GM12878 (cell line): ENCODE data around the gene DLX1. TPM values are rescaled to one million over a fixed set of nuclear protein-coding genes. Genes with fewer than 3 reads are reported as not detected.
"Not testable (repeated sequence)": the region's sequence is repeated elsewhere in the genome, so short reads cannot be mapped to it uniquely, and the experiment has no call there.

ENCODE experiments used
- ATAC-seq: fragments of 200-7000 bp; cut with Tn5 transposase; 3 replicates; pipeline ENCODE4 v1.9.1; 2020; ENCODE audit warnings: mild to moderate bottlenecking, moderate library complexity
- BruUV-seq: library from RNA; stranded (reverse); fragments of 400-500 nt; replicated peaks from 2 replicates; lab custom pipeline; 2021; lab: Mats Ljungman, UMichigan
- CTCF ChIA-PET: fragments of 300-600 bp; sonication (Branson Sonifier 250); formaldehyde crosslinking; extraction: SDS; loops from one replicate; lab custom pipeline; 2021; ENCODE audit warnings: inconsistent platforms; lab: Yijun Ruan, JAX
- POLR2A ChIA-PET: fragments of 350-600 bp; formaldehyde crosslinking; extraction: SDS; loops from one replicate; lab custom pipeline; 2021; ENCODE audit warnings: inconsistent platforms; lab: Charles Lee
- RAD21 ChIA-PET: fragments of 300-600 bp; sonication (Branson Sonifier 250); formaldehyde crosslinking; loops from one replicate; lab custom pipeline; 2023; ENCODE audit warnings: antibody characterized with exemption; ENCODE audit not compliant: unreplicated experiment; lab: Charles Lee
- SMC1A ChIA-PET: fragments of 300-600 bp; sonication (Branson Sonifier 250); formaldehyde crosslinking; loops from one replicate; lab custom pipeline; 2023; ENCODE audit not compliant: unreplicated experiment, uncharacterized antibody; lab: Charles Lee
- DNase-seq: peaks from one replicate; pipeline ENCODE4 v3.0.0-alpha.2; 2011; ENCODE audit warnings: low read depth, low spot score
- FAIRE-seq: peaks from 3 replicates; lab custom pipeline; 2011; peaks lifted over from hg19 to GRCh38; lab: Jason Lieb, UNC
- H2AFZ ChIP-seq: 2 replicates; pipeline ENCODE4 v1.6.0; 2011; ENCODE audit warnings: low read depth, low read length, control low read depth; ENCODE audit not compliant: control insufficient read depth
- H3K27ac ChIP-seq: 2 replicates; pipeline ENCODE4 v1.5.1; 2011; ENCODE audit warnings: control low read depth; ENCODE audit not compliant: control insufficient read depth, insufficient read depth
- H3K27me3 ChIP-seq, 2 experiments: replicated peaks in 1 of 2; 2 replicates each; pipeline versions ENCODE4 v1.6.0 to v1.6.1; 2011; ENCODE audit warnings: low read length in 1 of 2; ENCODE audit not compliant: control insufficient read depth in 2 of 2, insufficient read depth in 2 of 2
- H3K36me3 ChIP-seq, 2 experiments: 2 replicates each; pipeline ENCODE4 v1.5.1; 2011; ENCODE audit warnings: low read length in 1 of 2; ENCODE audit not compliant: control insufficient read depth in 2 of 2, insufficient read depth in 2 of 2
- H3K4me1 ChIP-seq: 2 replicates; pipeline ENCODE4 v1.6.1; 2011; ENCODE audit warnings: mild to moderate bottlenecking, low read length, moderate library complexity, mixed read lengths; ENCODE audit not compliant: control insufficient read depth, insufficient read depth
- H3K4me2 ChIP-seq: 2 replicates; pipeline ENCODE4 v1.6.0; 2011; ENCODE audit warnings: control low read depth; ENCODE audit not compliant: control insufficient read depth, insufficient read depth
- H3K4me3 ChIP-seq: fragments of 200-600 bp; sonication (generic); 2 replicates; pipeline ENCODE4 v1.5.1; 2016
- H3K79me2 ChIP-seq: 2 replicates; pipeline ENCODE4 v1.6.0; 2011; ENCODE audit warnings: low read length; ENCODE audit not compliant: control insufficient read depth, insufficient read depth
- H3K9ac ChIP-seq: 2 replicates; pipeline ENCODE4 v1.8.0; 2011; ENCODE audit warnings: low read length, control low read depth, mixed read lengths; ENCODE audit not compliant: control insufficient read depth, insufficient read depth
- H3K9me3 ChIP-seq: replicated peaks from 3 replicates; pipeline ENCODE4 v1.5.1; 2011; ENCODE audit warnings: mild to moderate bottlenecking, low read length; ENCODE audit not compliant: control insufficient read depth, insufficient read depth
- H4K20me1 ChIP-seq: 2 replicates; pipeline ENCODE4 v1.6.0; 2011; ENCODE audit not compliant: control insufficient read depth, insufficient read depth
- CBX3 ChIP-seq: fragments of 200-600 bp; sonication (generic); IDR thresholded peaks from 2 replicates; pipeline ENCODE4 v1.6.1; 2016; ENCODE audit warnings: low read depth, borderline replicate concordance
- NFIC ChIP-seq: IDR thresholded peaks from 2 replicates; pipeline ENCODE4 v1.6.1; 2012; ENCODE audit warnings: low read depth, mild to moderate bottlenecking, inconsistent platforms, low read length, moderate library complexity
- NR2C2 ChIP-seq: IDR thresholded peaks from 2 replicates; pipeline ENCODE4 v1.6.1; 2011; ENCODE audit warnings: borderline replicate concordance, low read depth; ENCODE audit not compliant: control insufficient read depth, insufficient read length
- RUNX3 ChIP-seq: IDR thresholded peaks from 2 replicates; pipeline ENCODE4 v1.6.1; 2012; ENCODE audit warnings: low read length, inconsistent platforms
- TCF7 ChIP-seq: IDR thresholded peaks from 2 replicates; pipeline ENCODE4 v1.6.1; 2014; ENCODE audit warnings: antibody characterized with exemption, borderline replicate concordance
- YY1 ChIP-seq: IDR thresholded peaks from 2 replicates; pipeline ENCODE4 v1.6.1; 2011; ENCODE audit warnings: low read depth, mild to moderate bottlenecking, low read length
- ZNF24 ChIP-seq: fragments of 450-650 bp; IDR thresholded peaks from 2 replicates; pipeline ENCODE4 v1.6.1; 2017; ENCODE audit warnings: antibody characterized with exemption, mild to moderate bottlenecking
- WGBS: methylation state at CpG from one replicate; pipeline ENCODE4 v1.1.6; 2016; ENCODE audit warnings: low lambda C conversion rate; ENCODE audit not compliant: insufficient replicate concordance, insufficient coverage; ENCODE audit errors: missing lambda C conversion rate; 5-methylcytosine and 5-hydroxymethylcytosine counted together
- in situ Hi-C: fragments of 300-500 bp; cut with MboI; formaldehyde crosslinking; loops from 9 replicates; pipeline ENCODE4 v1.14.3; 2018; ENCODE audit warnings: mixed read lengths
- intact Hi-C: fragments of 100-400 bp; cut with micrococcal nuclease; formaldehyde crosslinking; loops from one replicate; pipeline ENCODE4 v1.14.2; 2022; ENCODE audit not compliant: unreplicated experiment
- polyA plus RNA-seq, 11 experiments: library from polyadenylated mRNA; depleted of rRNA in 4 of 11; unstranded in 6 of 11; stranded (reverse) in 5 of 11; fragments of >200 nt; fragmentation: Nextera tagmentation in 4 of 11; fragmentation: Illumina TruSeq in 1 of 11; extraction: Ambion mirVana in 4 of 11; extraction: Trizol in 1 of 11; gene quantifications; 1 replicate in 1 of 11; 2 replicates in 10 of 11; pipeline versions ENCODE4 v1.2.1 to v1.2.3, GENCODE V29; 2011 to 2016; ENCODE audit warnings: inconsistent platforms in 2 of 11, missing spikeins in 2 of 11, low read depth in 1 of 11
- total RNA-seq, 4 experiments: library from RNA; depleted of rRNA in 3 of 4; stranded (reverse); fragments of >200 nt in 3 of 4; fragmentation: Illumina TruSeq in 1 of 4; extraction: Trizol in 1 of 4; gene quantifications; 2 replicates each; pipeline versions ENCODE4 v1.2.1 to v1.2.3, GENCODE V29; 2013 to 2021
- TF ChIP-seq, protein P1 (sequence below): fragments of 450-650 bp; conservative IDR thresholded peaks from 2 replicates; pipeline ENCODE4 v1.6.1; 2017; ENCODE audit warnings: mild to moderate bottlenecking, moderate library complexity
- TF ChIP-seq, protein P2 (sequence below): fragments of 450-650 bp; IDR thresholded peaks from 2 replicates; pipeline ENCODE4 v1.6.1; 2016; ENCODE audit warnings: mild to moderate bottlenecking
- TF ChIP-seq, protein P3 (sequence below): fragments of 450-650 bp; IDR thresholded peaks from 2 replicates; pipeline ENCODE4 v1.6.1; 2017; ENCODE audit warnings: low read depth, mild to moderate bottlenecking, moderate library complexity

DLX1 gene
- total and polyA plus RNA-seq, 10 of the 15 experiments (the other 5 are each of a cell fraction or from before 2014, with no cell fraction given), result 0.06 TPM; not detected in 9

DNA sequence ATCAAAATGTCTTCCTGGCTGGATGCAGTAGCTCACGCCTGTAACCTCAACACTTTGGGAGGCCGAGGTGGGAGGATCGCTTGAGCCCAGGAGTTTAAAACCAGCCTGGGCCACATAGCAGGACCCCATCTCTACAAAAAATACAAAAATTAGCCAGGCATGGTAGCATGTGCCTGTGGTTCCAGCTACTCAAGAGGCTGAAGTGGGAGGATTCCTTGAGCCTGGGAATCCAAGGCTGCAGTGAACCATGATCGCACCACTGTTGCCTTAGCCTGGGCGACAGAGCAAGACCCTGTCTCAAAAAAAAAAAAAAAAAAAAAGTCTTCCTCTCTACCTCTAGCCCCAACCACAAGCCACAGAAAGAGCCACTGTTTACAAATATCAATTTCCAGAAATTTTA, 25.2 kb upstream of the DLX1 start:
- DNase-seq, RAD21 ChIA-PET, H3K27me3 ChIP-seq, H3K9me3 ChIP-seq, H3K4me1 ChIP-seq, H4K20me1 ChIP-seq, H3K4me2 ChIP-seq, FAIRE-seq, H3K79me2 ChIP-seq, in situ Hi-C loops, intact Hi-C loops, H3K4me3 ChIP-seq, H3K27ac ChIP-seq, H3K36me3 ChIP-seq, H3K9ac ChIP-seq, BruUV-seq, ATAC-seq, H2AFZ ChIP-seq: not testable (repeated sequence)
- SMC1A ChIA-PET, result interaction anchor here (0.6 to 1.5 kb wide), 4 partner anchors 13 to 1552 kb away, joined by 3 to 4 read pairs (median 4); no protein-coding TSS in a partner anchor
- WGBS, result over 99% methylated on average over 4 of the region's 5 CpGs
- POLR2A ChIA-PET, result interaction anchor here (0.7 kb wide), 1 partner anchor 358 kb away, joined by 4 read pairs; no protein-coding TSS in a partner anchor
- CTCF ChIA-PET, result interaction anchor here (1.2 to 1.7 kb wide), 2 partner anchors 42 to 181 kb away, joined by 3 to 7 read pairs; partner anchors contain the start of gene DLX2

DNA sequence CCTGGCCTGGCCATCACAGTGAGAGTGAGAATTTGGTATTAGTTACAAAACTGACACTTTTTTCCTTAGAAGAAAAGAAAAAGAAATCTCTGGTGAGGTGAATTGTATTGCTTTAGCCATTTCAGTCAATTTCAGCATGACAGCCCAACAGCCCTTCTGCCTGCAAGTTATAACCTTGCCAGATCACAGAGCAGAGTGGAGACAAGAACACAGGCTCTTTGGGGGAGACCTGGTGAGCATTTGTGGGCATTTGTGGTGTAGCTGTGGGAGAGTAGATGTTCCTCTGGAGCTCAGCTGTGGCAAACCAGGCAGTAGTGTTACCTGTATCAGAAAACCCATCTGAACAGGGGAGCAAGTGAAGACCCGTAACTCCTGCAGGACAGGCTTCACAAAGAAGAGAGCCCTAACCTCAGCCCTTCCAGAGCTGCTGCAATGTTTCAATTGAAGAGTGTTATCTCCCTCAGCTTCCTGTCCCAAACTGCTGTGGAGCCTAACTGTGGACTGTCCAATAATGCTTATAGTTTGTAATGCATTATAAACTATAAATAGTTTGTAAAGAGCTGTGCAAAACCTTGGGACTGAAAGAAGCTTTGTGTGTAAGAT, 22.8 kb upstream of the DLX1 start:
- no peak for ATAC-seq
- Histone ChIP-seq H3K9ac (no peak overlapping the region), H2AFZ (no peak overlapping the region), H4K20me1 (no peaks in the 10 kb centered on the region), H3K36me3 (0 out of 4 replicates have a peak, but pooled peaks cover 0 to 3% of the 10 kb centered on the region in 2 experiments), H3K4me3 (no peak overlapping the region), H3K4me2 (no peak overlapping the region), H3K27me3 (no peaks in the 10 kb centered on the region), H3K79me2 (no peaks in the 10 kb centered on the region), H3K4me1 (no peaks in the 10 kb centered on the region), H3K9me3 (no peaks in the 10 kb centered on the region), H3K27ac (no peak overlapping the region)
- RAD21 ChIA-PET, result no interaction called here
- WGBS, result 100% methylated on average over 1 of the region's 1 CpG
- POLR2A ChIA-PET, result no interaction called here
- in situ Hi-C loops (no loop called here), intact Hi-C loops (no loop called here)
- no peak for FAIRE-seq
- SMC1A ChIA-PET, result interaction anchor here (0.7 to 1.0 kb wide), 2 partner anchors 20 to 50 kb away, joined by 3 read pairs; no protein-coding TSS in a partner anchor
- no TSS peak for BruUV-seq
- no peak for DNase-seq
- CTCF ChIA-PET, result interaction anchor here (0.6 to 0.8 kb wide), 2 partner anchors 9 to 14 kb away, joined by 3 to 4 read pairs; no protein-coding TSS in a partner anchor
- TF ChIP-seq NFIC (no peak), CBX3 (no peak), RUNX3 (no peak), NR2C2 (no peak), TCF7 (no peak), ZNF24 (no peak), YY1 (no peak)
- TF ChIP-seq, protein P1, sequence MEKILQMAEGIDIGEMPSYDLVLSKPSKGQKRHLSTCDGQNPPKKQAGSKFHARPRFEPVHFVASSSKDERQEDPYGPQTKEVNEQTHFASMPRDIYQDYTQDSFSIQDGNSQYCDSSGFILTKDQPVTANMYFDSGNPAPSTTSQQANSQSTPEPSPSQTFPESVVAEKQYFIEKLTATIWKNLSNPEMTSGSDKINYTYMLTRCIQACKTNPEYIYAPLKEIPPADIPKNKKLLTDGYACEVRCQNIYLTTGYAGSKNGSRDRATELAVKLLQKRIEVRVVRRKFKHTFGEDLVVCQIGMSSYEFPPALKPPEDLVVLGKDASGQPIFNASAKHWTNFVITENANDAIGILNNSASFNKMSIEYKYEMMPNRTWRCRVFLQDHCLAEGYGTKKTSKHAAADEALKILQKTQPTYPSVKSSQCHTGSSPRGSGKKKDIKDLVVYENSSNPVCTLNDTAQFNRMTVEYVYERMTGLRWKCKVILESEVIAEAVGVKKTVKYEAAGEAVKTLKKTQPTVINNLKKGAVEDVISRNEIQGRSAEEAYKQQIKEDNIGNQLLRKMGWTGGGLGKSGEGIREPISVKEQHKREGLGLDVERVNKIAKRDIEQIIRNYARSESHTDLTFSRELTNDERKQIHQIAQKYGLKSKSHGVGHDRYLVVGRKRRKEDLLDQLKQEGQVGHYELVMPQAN, result no peak
- TF ChIP-seq, protein P2, sequence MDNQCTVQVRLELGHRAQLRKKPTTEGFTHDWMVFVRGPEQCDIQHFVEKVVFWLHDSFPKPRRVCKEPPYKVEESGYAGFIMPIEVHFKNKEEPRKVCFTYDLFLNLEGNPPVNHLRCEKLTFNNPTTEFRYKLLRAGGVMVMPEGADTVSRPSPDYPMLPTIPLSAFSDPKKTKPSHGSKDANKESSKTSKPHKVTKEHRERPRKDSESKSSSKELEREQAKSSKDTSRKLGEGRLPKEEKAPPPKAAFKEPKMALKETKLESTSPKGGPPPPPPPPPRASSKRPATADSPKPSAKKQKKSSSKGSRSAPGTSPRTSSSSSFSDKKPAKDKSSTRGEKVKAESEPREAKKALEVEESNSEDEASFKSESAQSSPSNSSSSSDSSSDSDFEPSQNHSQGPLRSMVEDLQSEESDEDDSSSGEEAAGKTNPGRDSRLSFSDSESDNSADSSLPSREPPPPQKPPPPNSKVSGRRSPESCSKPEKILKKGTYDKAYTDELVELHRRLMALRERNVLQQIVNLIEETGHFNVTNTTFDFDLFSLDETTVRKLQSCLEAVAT, result no peak
- TF ChIP-seq, protein P3, sequence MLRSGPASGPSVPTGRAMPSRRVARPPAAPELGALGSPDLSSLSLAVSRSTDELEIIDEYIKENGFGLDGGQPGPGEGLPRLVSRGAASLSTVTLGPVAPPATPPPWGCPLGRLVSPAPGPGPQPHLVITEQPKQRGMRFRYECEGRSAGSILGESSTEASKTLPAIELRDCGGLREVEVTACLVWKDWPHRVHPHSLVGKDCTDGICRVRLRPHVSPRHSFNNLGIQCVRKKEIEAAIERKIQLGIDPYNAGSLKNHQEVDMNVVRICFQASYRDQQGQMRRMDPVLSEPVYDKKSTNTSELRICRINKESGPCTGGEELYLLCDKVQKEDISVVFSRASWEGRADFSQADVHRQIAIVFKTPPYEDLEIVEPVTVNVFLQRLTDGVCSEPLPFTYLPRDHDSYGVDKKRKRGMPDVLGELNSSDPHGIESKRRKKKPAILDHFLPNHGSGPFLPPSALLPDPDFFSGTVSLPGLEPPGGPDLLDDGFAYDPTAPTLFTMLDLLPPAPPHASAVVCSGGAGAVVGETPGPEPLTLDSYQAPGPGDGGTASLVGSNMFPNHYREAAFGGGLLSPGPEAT, result no peak
